ENCODE results near the gene PLEKHG3.

DNA sequence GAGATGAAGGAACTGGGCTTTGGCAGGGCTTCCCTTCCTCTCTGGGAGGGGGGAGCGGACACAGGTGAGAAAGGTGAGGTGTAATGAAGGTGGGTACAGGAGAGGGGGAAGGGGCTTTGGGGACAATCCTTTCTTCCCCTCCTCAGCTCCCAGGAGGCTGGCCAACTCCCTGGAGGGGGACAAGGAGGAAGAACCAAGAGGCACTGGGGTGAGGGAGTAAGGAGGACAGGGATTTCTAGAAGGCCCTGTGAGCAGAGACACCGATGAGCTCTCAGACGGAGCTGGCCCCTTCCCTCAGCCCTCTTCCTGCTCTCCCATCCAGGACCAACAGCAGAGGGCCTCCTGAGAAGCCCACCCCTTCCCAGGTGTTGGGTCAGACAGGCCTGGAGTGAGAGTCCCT lies 53.4 kb downstream of the PLEKHG3 start:
- no peak for TF ChIP-seq BRCA1 (CRISPR knock-in tag; IDR thresholded peaks at IDR 0.05)
- TF ChIP-seq ZNF501 (CRISPR knock-in tag; IDR thresholded peaks at IDR 0.05): no peak
